Measurements from ENCODE around the gene MYPN.
"Not testable (repeated sequence)": the region's sequence is repeated elsewhere in the genome, so short reads cannot be mapped to it uniquely, and the experiment has no call there.

Gene MYPN

DNA sequence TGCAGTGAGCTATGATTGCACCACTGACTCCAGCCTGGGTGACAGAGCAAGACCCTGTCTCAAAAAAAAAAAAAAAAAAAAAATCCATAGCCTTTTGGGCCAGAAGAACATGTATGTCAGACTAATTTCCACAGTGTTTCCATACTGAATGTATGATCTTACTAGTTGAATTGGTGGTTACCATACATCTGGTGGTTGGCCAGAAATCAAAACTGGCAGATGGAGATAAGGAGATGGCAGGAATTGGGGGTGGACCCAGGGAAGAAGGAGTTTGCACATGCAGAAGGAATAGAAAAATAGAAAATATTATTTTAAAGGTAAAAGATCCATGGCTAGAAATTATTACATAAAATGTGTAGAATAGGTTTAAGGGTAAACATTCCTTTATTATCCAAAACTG is 126.3 kb downstream of the MYPN start:
- DNase-seq (ENCODE audit: insufficient read length, low spot score), result no peak
- FAIRE-seq, result no peak
- no peak for TF ChIP-seq CTCF (IDR thresholded peaks at IDR 0.05; ENCODE audit: insufficient read depth, missing control alignments)

DNA sequence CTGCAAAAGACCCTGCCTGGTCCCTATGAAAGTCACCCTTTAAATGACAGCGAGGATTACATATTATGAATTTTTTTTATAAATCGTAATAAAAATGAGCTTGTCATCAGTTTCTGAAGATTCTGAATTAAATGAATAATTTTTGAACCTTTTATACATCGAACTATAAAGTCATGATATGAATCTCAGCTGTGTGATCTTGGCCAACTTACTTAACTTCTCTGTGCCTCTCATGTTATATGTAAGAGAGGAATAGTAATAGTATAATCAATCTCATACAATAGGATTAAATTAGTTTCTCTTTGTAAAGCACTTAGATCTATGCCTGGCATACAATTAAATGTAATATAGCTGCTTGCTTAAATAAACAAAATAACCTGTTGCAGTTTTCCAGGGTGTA is 127.9 kb downstream of the MYPN start:
- no peak for TF ChIP-seq CTCF (IDR thresholded peaks at IDR 0.05; ENCODE audit: insufficient read depth, missing control alignments)
- DNase-seq (ENCODE audit: insufficient read length, low spot score) (no peak), FAIRE-seq (no peak)

DNA sequence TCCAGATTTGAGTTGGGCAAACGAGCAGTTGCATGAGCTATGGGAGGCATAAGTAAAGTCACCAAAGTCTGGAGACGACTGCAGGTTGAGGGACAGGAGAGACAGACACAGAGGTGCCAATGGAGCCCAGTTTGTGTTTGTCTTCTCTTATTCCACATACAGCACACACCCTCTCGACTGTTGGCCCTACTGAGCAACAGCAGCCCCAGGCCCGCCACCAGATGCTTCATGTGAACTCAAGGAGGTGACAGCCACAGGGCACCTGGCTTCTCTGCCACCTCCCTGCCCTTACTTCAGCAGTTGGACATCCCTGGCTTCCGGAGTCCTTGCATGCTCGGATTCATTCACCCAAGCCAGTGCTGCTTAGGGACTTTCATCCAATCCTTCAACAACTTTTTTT is 129.1 kb downstream of the MYPN start:
- FAIRE-seq (no peak), DNase-seq (ENCODE audit: insufficient read length, low spot score) (no peak)
- no peak for TF ChIP-seq CTCF (IDR thresholded peaks at IDR 0.05; ENCODE audit: insufficient read depth, missing control alignments)

DNA sequence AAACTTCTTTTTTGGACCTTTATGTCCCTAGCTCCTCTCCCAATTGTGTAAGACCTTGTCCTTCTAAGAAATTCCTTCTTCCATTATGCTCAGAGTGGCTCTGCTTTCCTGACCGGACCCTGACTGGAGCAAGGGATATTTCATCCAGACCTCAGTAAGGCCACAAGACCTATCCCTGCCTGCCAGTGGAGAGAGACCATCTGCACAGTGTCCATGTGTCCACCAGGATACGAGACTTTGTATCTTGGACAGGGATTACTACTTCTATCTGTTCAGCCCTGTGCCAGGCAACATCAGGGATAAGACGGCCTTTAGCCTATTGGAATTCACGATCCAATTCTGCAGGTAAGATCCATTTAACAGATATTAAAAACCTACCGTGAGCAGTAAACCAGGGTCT is 129.8 kb downstream of the MYPN start:
- DNase-seq (ENCODE audit: insufficient read length, low spot score) (no peak), FAIRE-seq (no peak)
- TF ChIP-seq CTCF (IDR thresholded peaks at IDR 0.05; ENCODE audit: insufficient read depth, missing control alignments), result no peak

- FAIRE-seq (no peak), DNase-seq (ENCODE audit: insufficient read length, low spot score) (no peak)
- no peak for TF ChIP-seq CTCF (IDR thresholded peaks at IDR 0.05; ENCODE audit: insufficient read depth, missing control alignments)
Measured at GRCh38 chr10:68239596-68240150, 130.4 kb downstream of the MYPN start.

DNA sequence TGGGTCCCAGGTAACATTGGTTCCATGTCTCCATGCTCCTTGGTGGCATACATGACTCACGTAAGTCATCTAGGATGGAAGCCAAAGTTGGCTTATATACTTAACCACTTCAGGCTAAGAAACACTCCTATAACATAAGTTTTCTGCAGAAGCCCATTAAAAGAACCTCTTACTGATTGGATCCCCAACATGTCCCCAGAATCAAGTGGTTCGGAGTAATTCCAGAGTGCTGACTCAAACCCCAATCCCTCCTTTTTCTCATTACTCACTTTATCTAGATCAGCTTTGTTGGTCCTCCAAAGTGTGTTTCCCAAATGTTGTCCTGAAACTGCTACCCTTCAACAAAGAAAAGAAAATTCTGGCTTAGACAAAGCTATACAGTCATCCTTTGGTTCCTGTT is 132.8 kb downstream of the MYPN start:
- TF ChIP-seq CTCF (IDR thresholded peaks at IDR 0.05; ENCODE audit: insufficient read depth, missing control alignments), result no peak
- DNase-seq (ENCODE audit: insufficient read length, low spot score) (no peak), FAIRE-seq (no peak)

DNA sequence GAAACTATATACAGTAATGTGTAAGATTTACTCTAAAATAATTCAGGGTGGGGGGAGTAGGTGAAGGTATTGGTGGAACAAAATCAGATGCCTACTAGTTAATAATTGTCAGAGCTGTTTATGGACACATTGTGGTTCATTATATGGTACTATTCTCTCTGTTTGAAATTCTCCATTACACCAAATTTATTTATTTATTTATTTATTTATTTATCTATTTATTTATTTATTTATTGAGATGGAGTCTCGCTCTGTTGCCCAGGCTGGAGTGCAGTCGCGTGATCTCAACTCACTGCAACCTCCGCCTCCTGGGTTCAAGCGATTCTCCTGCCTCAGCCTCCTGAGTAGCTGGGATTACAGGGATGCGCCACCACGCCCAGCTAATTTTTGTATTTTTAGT is 137.1 kb downstream of the MYPN start:
- DNase-seq (ENCODE audit: insufficient read length, low spot score); FAIRE-seq: not testable (repeated sequence)

DNA sequence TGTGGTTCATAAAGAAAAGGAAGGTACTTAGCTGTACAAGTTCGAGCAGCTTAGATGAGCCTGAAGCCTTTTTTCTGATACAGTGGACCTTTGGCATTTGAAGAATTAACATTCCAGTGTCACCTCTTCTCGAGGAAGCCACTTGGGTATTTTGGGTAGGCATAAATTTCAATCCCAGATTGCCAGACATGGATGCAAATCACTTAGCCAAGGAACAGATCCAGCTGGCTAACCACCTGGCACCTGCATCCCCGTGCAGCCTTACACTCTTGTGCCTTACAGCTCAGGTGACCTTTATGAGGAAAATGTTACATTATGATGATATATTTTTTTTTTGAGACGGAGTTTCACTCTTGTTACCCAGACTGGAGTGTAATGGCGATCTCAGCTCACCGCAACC is 138.6 kb downstream of the MYPN start:
- DNase-seq (ENCODE audit: insufficient read length, low spot score), result no peak
- FAIRE-seq, result no peak
- TF ChIP-seq CTCF (IDR thresholded peaks at IDR 0.05; ENCODE audit: insufficient read depth, missing control alignments), result no peak
